HCT116 (cell line): ENCODE measurements around the gene CPED1. TPM values are rescaled to one million over a fixed set of nuclear protein-coding genes. Genes with fewer than 3 reads are reported as not detected.

Experiments
- ATAC-seq: fragments of 200-7000 bp; cut with Tn5 transposase; 2 replicates; pipeline ENCODE4 v1.9.1; 2020; ENCODE audit warnings: mild to moderate bottlenecking, moderate library complexity
- BruUV-seq: library from RNA; stranded (reverse); fragments of 400-500 nt; replicated peaks from 2 replicates; lab custom pipeline; 2021; lab: Mats Ljungman, UMichigan
- CTCF ChIA-PET: fragments of 300-600 bp; sonication (Branson Sonifier 250); formaldehyde crosslinking; loops from one replicate; lab custom pipeline; 2021; ENCODE audit warnings: antibody characterized with exemption; lab: Charles Lee
- POLR2A ChIA-PET: fragments of 300-600, 350-600 bp; sonication (Branson Sonifier 250); formaldehyde crosslinking; loops from one replicate; lab custom pipeline; 2021; ENCODE audit warnings: antibody characterized with exemption; lab: Charles Lee
- RAD21 ChIA-PET, 2 experiments: fragments of 300-600 bp; sonication (Branson Sonifier 250); formaldehyde crosslinking; loops; one replicate each; lab custom pipeline; 2023; ENCODE audit warnings: low total read pairs in 2 of 2; ENCODE audit not compliant: uncharacterized antibody in 2 of 2, unreplicated experiment in 2 of 2, low non-redundant PET in 1 of 2; lab: Charles Lee
- DNase-seq: peaks from one replicate; pipeline ENCODE4 v3.0.0-alpha.2; 2010; ENCODE audit warnings: low read depth, low spot score
- H2AFZ ChIP-seq: fragments of 200-600 bp; shearing (Covaris generic), sonication (generic); 2 replicates; pipeline ENCODE4 v1.6.1; 2017; ENCODE audit warnings: low read depth, mixed run types, mixed read lengths, antibody characterized with exemption, low read length; ENCODE audit not compliant: poor library complexity, severe bottlenecking
- H3K27ac ChIP-seq: 2 replicates; pipeline ENCODE4 v1.5.1; 2012; ENCODE audit warnings: low read depth, low read length
- H3K27me3 ChIP-seq: fragments of 200-600 bp; sonication (generic); 2 replicates; pipeline ENCODE4 v1.6.1; 2016; ENCODE audit warnings: mixed run types, low read length, mixed read lengths; ENCODE audit not compliant: insufficient read depth
- H3K36me3 ChIP-seq, 2 experiments: fragments of 200-500 bp in 1 of 2; fragments of 200-600 bp in 1 of 2; sonication (Bioruptor generic) in 1 of 2; sonication (generic) in 1 of 2; 2 replicates each; pipeline versions ENCODE4 v1.5.1 to v1.6.1; 2014 to 2016; ENCODE audit warnings: low read length in 2 of 2, inconsistent platforms in 1 of 2, mixed read lengths in 1 of 2, mixed run types in 1 of 2; ENCODE audit not compliant: insufficient read depth in 2 of 2, control insufficient read depth in 1 of 2
- H3K4me1 ChIP-seq, 2 experiments: fragments of 200-600 bp in 1 of 2; sonication (generic) in 1 of 2; 2 replicates each; pipeline versions ENCODE4 v1.5.1 to v1.6.1; 2012 to 2017; ENCODE audit warnings: low read length in 2 of 2, inconsistent platforms in 1 of 2, mild to moderate bottlenecking in 1 of 2, mixed read lengths in 1 of 2, mixed run types in 1 of 2, moderate library complexity in 1 of 2; ENCODE audit not compliant: insufficient read depth in 2 of 2, control insufficient read depth in 1 of 2
- H3K4me2 ChIP-seq: fragments of 200-600 bp; sonication (generic); 2 replicates; pipeline ENCODE4 v1.6.1; 2017; ENCODE audit warnings: mixed run types, low read length, mixed read lengths
- H3K4me3 ChIP-seq, 2 experiments: fragments of 200-600 bp in 1 of 2; sonication (generic) in 1 of 2; replicated peaks in 1 of 2; 2 replicates each; pipeline ENCODE4 v1.5.1; 2011 to 2016; ENCODE audit warnings: low read length in 2 of 2, control low read depth in 1 of 2, low read depth in 1 of 2, mild to moderate bottlenecking in 1 of 2, mixed read lengths in 1 of 2, mixed run types in 1 of 2
- H3K79me2 ChIP-seq: fragments of 200-600 bp; sonication (generic); 2 replicates; pipeline ENCODE4 v1.6.1; 2017; ENCODE audit warnings: mild to moderate bottlenecking, mixed run types, low read length, moderate library complexity, mixed read lengths; ENCODE audit not compliant: insufficient read depth
- H3K9ac ChIP-seq: fragments of 200-600 bp; sonication (generic); 2 replicates; pipeline ENCODE4 v1.6.1; 2016; ENCODE audit warnings: low read length, mixed read lengths
- H3K9me2 ChIP-seq: fragments of 200-600 bp; sonication (generic), shearing (Covaris generic); 2 replicates; pipeline ENCODE4 v1.6.1; 2017; ENCODE audit warnings: mixed run types, mild to moderate bottlenecking, moderate library complexity; ENCODE audit not compliant: insufficient read depth
- H3K9me3 ChIP-seq, 2 experiments: fragments of 200-500 bp in 1 of 2; fragments of 200-600 bp in 1 of 2; sonication (Bioruptor generic) in 1 of 2; sonication (generic) in 1 of 2; 2 replicates each; pipeline ENCODE4 v1.6.1; 2014 to 2017; ENCODE audit warnings: low read length in 2 of 2, mixed read lengths in 2 of 2, inconsistent platforms in 1 of 2, low read depth in 1 of 2, mild to moderate bottlenecking in 1 of 2, mixed run types in 1 of 2, moderate library complexity in 1 of 2; ENCODE audit not compliant: control insufficient read depth in 1 of 2, insufficient read depth in 1 of 2
- H4K20me1 ChIP-seq: fragments of 200-600 bp; sonication (generic), shearing (Covaris generic); 2 replicates; pipeline ENCODE4 v1.6.1; 2017; ENCODE audit warnings: mixed run types, mild to moderate bottlenecking, moderate library complexity; ENCODE audit not compliant: insufficient read depth
- CBX3 ChIP-seq: IDR thresholded peaks from 2 replicates; pipeline ENCODE4 v1.6.1; 2012; ENCODE audit warnings: low read depth
- ELF1 ChIP-seq: IDR thresholded peaks from 2 replicates; pipeline ENCODE4 v1.6.1; 2012; ENCODE audit warnings: low read depth, borderline replicate concordance
- POLR2A ChIP-seq: IDR thresholded peaks from 2 replicates; pipeline ENCODE4 v1.7.0; 2011; ENCODE audit warnings: borderline replicate concordance; ENCODE audit not compliant: insufficient read depth, insufficient read length; ENCODE audit errors: extremely low read depth
- REST ChIP-seq: IDR thresholded peaks from 2 replicates; pipeline ENCODE4 v1.6.1; 2012; ENCODE audit warnings: low read depth
- TCF7L2 ChIP-seq: IDR thresholded peaks from 2 replicates; pipeline ENCODE4 v1.7.0; 2011; ENCODE audit warnings: borderline replicate concordance, inconsistent platforms; ENCODE audit not compliant: insufficient read depth, insufficient read length; ENCODE audit errors: extremely low read depth
- intact Hi-C: fragments of 100-400 bp; cut with micrococcal nuclease; formaldehyde crosslinking; loops from 2 replicates; pipeline ENCODE4 v1.10.0; 2022
- total RNA-seq: library from RNA; stranded (reverse); gene quantifications from one replicate; pipeline ENCODE4 v1.2.1, GENCODE V29; 2021; ENCODE audit not compliant: unreplicated experiment

CPED1 gene
- total RNA-seq, 1 experiment from 2014 or later, result 1.2 TPM

DNA sequence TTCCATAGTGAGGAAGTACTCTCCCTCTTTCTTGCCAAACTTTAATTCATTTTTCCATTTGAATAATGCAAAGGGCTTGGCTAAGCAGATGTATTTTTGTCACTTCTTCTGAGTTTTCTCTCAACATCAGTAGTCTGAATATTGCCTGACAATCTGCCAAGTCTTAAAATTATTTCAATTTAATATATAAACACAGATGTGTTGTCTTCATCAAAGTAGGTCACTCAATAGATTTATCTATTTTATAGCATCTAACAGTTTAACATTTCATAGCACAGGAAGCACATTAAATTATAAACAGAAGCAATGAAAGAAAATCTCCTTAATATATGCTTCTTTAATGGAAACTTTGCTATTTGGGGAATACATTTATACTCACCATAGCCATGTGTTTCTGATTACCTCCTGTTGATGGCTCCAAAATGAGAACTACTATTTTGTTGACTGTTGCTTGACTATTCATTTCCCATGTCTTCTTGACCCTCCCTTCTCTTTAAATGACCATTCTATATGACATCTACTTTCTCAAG, 4.5 kb downstream of the CPED1 start:
- RAD21 ChIA-PET, result no interaction called here
- BruUV-seq, result no TSS peak
- no peak overlapping the region for H3K4me2 ChIP-seq

More for the DNA sequence above, 4.5 kb downstream of the CPED1 start:
- H3K79me2 ChIP-seq, result no peaks in the 10 kb centered on the region
- no peaks in the 10 kb centered on the region for H3K9me2 ChIP-seq
- DNase-seq (no peak), ATAC-seq (no peak)
- TF ChIP-seq POLR2A (no peak), ELF1 (no peak), REST (no peak), CBX3 (no peak), TCF7L2 (no peak)
- H3K9me3 ChIP-seq, result no peaks in the 10 kb centered on the region
- POLR2A ChIA-PET, result no interaction called here
- no peak overlapping the region for H3K9ac ChIP-seq
- CTCF ChIA-PET, result no interaction called here
- intact Hi-C loops, result no loop called here
- H2AFZ ChIP-seq, result no peak overlapping the region
- H3K27ac ChIP-seq, result no peak overlapping the region
- H4K20me1 ChIP-seq, result no peaks in the 10 kb centered on the region
- peaks cover 0 to 11% of the 10 kb centered on the region in 2 experiments; a peak in 1 of 4 replicates for H3K4me1 ChIP-seq
- H3K36me3 ChIP-seq, result no peaks in the 10 kb centered on the region
- no peak overlapping the region for H3K4me3 ChIP-seq
- no peaks in the 10 kb centered on the region for H3K27me3 ChIP-seq
